Activated CD4-positive, alpha-beta T cell treated with anti-CD3 and anti-CD28 coated beads, Interleukin-2, amount 50 U/mL, for 48 hours (primary cell): Measurements from ENCODE around the gene IFI44.
A peak's percentile ranks its signal among the peaks of the same experiment; 100 is the strongest.

ENCODE experiments used
- DNase-seq, 2 experiments: peaks; one replicate each; pipeline ENCODE4 v3.0.0-alpha.2; 2020

Gene IFI44

GRCh38 chr1:78652019-78652560, 2.5 kb downstream of the IFI44 start:
- DNase-seq = no peak

- DNase-seq = no peak
Observed at GRCh38 chr1:78658901-78659300, 9.3 kb downstream of the IFI44 start.

GRCh38 chr1:78663923-78664322, 14.3 kb downstream of the IFI44 start:
- DNase-seq = no peak

GRCh38 chr1:78664763-78665162, 15.1 kb downstream of the IFI44 start:
- no peak for DNase-seq

GRCh38 chr1:78665809-78666208, 16.2 kb downstream of the IFI44 start:
- DNase-seq = no peak

GRCh38 chr1:78667939-78668338, 18.3 kb downstream of the IFI44 start:
- no peak for DNase-seq

GRCh38 chr1:78668427-78668826, 18.8 kb downstream of the IFI44 start:
- DNase-seq = no peak

- no peak for DNase-seq
Observed at GRCh38 chr1:78672428-78672827, 22.8 kb downstream of the IFI44 start.

- no peak for DNase-seq
Observed at GRCh38 chr1:78673120-78673519, 23.5 kb downstream of the IFI44 start.

- peak; percentile 36 to 53 for DNase-seq
Observed at GRCh38 chr1:78676347-78676982, 26.8 kb downstream of the IFI44 start.

- DNase-seq = no peak
Observed at GRCh38 chr1:78676993-78677392, 27.4 kb downstream of the IFI44 start.

GRCh38 chr1:78677788-78678187, 28.2 kb downstream of the IFI44 start:
- no peak for DNase-seq

- no peak for DNase-seq
Observed at GRCh38 chr1:78678324-78678723, 28.7 kb downstream of the IFI44 start.

- no peak for DNase-seq
Observed at GRCh38 chr1:78681265-78681664, 31.6 kb downstream of the IFI44 start.

GRCh38 chr1:78682496-78682895, 32.9 kb downstream of the IFI44 start:
- no peak for DNase-seq

GRCh38 chr1:78683079-78683478, 33.4 kb downstream of the IFI44 start:
- DNase-seq = no peak

GRCh38 chr1:78687315-78687714, 37.7 kb downstream of the IFI44 start:
- DNase-seq = no peak

- DNase-seq = no peak
Observed at GRCh38 chr1:78687914-78688313, 38.3 kb downstream of the IFI44 start.

GRCh38 chr1:78688697-78689096, 39.1 kb downstream of the IFI44 start:
- no peak for DNase-seq

- no peak for DNase-seq
Observed at GRCh38 chr1:78690516-78690915, 40.9 kb downstream of the IFI44 start.

- DNase-seq = no peak
Observed at GRCh38 chr1:78691995-78692747, 42.5 kb downstream of the IFI44 start.

GRCh38 chr1:78699813-78700212, 50.2 kb downstream of the IFI44 start:
- no peak for DNase-seq

GRCh38 chr1:78702426-78702825, 52.8 kb downstream of the IFI44 start:
- DNase-seq = no peak

GRCh38 chr1:78703806-78704205, 54.2 kb downstream of the IFI44 start:
- DNase-seq = no peak
